HepG2 (cell line): ENCODE measurements around the gene DCN. TPM values are rescaled to one million over a fixed set of nuclear protein-coding genes. Genes with fewer than 3 reads are reported as not detected.

Experiments used
- ATAC-seq: fragments of 200-7000 bp; cut with Tn5 transposase; 3 replicates; pipeline ENCODE4 v1.9.1; 2020; ENCODE audit warnings: mild to moderate bottlenecking, moderate library complexity
- BruUV-seq: library from RNA; stranded (reverse); fragments of 400-500 nt; replicated peaks from 2 replicates; lab custom pipeline; 2021; lab: Mats Ljungman, UMichigan
- CTCF ChIA-PET: fragments of 300-600 bp; formaldehyde crosslinking; extraction: SDS; loops from one replicate; lab custom pipeline; 2021; ENCODE audit warnings: low total read pairs, inconsistent platforms, low intra/inter-chr PET ratio; lab: Yijun Ruan, JAX
- POLR2A ChIA-PET: fragments of 350-600 bp; sonication (Branson Sonifier 250); formaldehyde crosslinking; loops from one replicate; lab custom pipeline; 2020; ENCODE audit warnings: antibody characterized with exemption, inconsistent platforms; lab: Yijun Ruan, JAX
- DNase-seq: peaks from one replicate; pipeline ENCODE4 v3.0.0-alpha.2; 2015; ENCODE audit warnings: low spot score
- FAIRE-seq: peaks from 3 replicates; lab custom pipeline; 2011; peaks lifted over from hg19 to GRCh38; lab: Jason Lieb, UNC
- H2AFZ ChIP-seq: one replicate; pipeline ENCODE4 v1.6.1; 2011; ENCODE audit warnings: low read length, inconsistent platforms
- H3K27ac ChIP-seq: fragments of 300-600 bp; 3 replicates; pipeline ENCODE4 v1.8.0; 2011; ENCODE audit warnings: mixed run types, mild to moderate bottlenecking, mixed read lengths, low read length, inconsistent platforms; ENCODE audit not compliant: insufficient read depth; ENCODE audit errors: extremely low read length
- H3K27me3 ChIP-seq, 2 experiments: fragments of 200-600 bp in 1 of 2; 2 replicates in 1 of 2; 3 replicates in 1 of 2; pipeline versions ENCODE4 v1.6.0 to v1.8.0; 2011; ENCODE audit warnings: low read length in 2 of 2, mild to moderate bottlenecking in 2 of 2, moderate library complexity in 2 of 2, inconsistent platforms in 1 of 2; ENCODE audit not compliant: insufficient read depth in 2 of 2, control insufficient read depth in 1 of 2
- H3K36me3 ChIP-seq, 2 experiments: fragments of 200-600 bp in 1 of 2; replicated peaks in 1 of 2; 2 replicates in 1 of 2; 3 replicates in 1 of 2; pipeline versions ENCODE4 v1.5.1 to v1.8.0; 2011; ENCODE audit warnings: low read length in 2 of 2, inconsistent platforms in 1 of 2; ENCODE audit not compliant: insufficient read depth in 2 of 2, control insufficient read depth in 1 of 2
- H3K4me1 ChIP-seq: 2 replicates; pipeline ENCODE4 v1.5.1; 2012; ENCODE audit warnings: low read length, inconsistent platforms; ENCODE audit not compliant: insufficient read depth
- H3K4me2 ChIP-seq: 2 replicates; pipeline ENCODE4 v1.6.0; 2011; ENCODE audit warnings: low read depth, low read length, inconsistent platforms
- H3K4me3 ChIP-seq, 3 experiments: fragments of 200-600 bp in 1 of 3; sonication (generic), shearing (Covaris generic) in 1 of 3; replicated peaks in 1 of 3; 2 replicates each; pipeline ENCODE4 v1.5.1; 2011 to 2016; ENCODE audit warnings: low read length in 3 of 3, inconsistent platforms in 2 of 3, low read depth in 2 of 3, mild to moderate bottlenecking in 2 of 3, control low read depth in 1 of 3, mixed read lengths in 1 of 3; ENCODE audit not compliant: insufficient read depth in 1 of 3
- H3K79me2 ChIP-seq: one replicate; pipeline ENCODE4 v1.6.1; 2011; ENCODE audit warnings: low read length, inconsistent platforms; ENCODE audit not compliant: insufficient read depth
- H3K9ac ChIP-seq: 2 replicates; pipeline ENCODE4 v1.6.0; 2011; ENCODE audit warnings: mild to moderate bottlenecking, low read depth, low read length, inconsistent platforms; ENCODE audit not compliant: insufficient read depth
- H3K9me3 ChIP-seq: 2 replicates; pipeline ENCODE4 v1.5.1; 2012; ENCODE audit warnings: mild to moderate bottlenecking, low read length
- H4K20me1 ChIP-seq: 2 replicates; pipeline ENCODE4 v1.6.0; 2011; ENCODE audit warnings: inconsistent platforms, mild to moderate bottlenecking, low read length, moderate library complexity; ENCODE audit not compliant: insufficient read depth
- HDAC6 ChIP-seq: fragments of 200-600 bp; sonication (generic); IDR thresholded peaks from 2 replicates; pipeline ENCODE4 v1.7.0; 2017; ENCODE audit warnings: mild to moderate bottlenecking, antibody characterized with exemption, low read length, low read depth
- KDM5A ChIP-seq: fragments of 200-600 bp; sonication (generic); IDR thresholded peaks from 2 replicates; pipeline ENCODE4 v1.7.0; 2018; ENCODE audit warnings: antibody characterized with exemption, mild to moderate bottlenecking, low read length, borderline replicate concordance
- RNF219 ChIP-seq: sonication (generic); formaldehyde crosslinking; IDR thresholded peaks from 2 replicates; pipeline ENCODE4 v1.5.0; 2020; ENCODE audit warnings: mild to moderate bottlenecking, missing genetic modification reagents
- SAFB2 ChIP-seq: sonication (generic); formaldehyde crosslinking; IDR thresholded peaks from 2 replicates; pipeline ENCODE4 v1.5.1; 2020; ENCODE audit warnings: missing genetic modification reagents, low read depth, mild to moderate bottlenecking, borderline replicate concordance
- TBP ChIP-seq: sonication (generic); formaldehyde crosslinking; IDR thresholded peaks from 2 replicates; pipeline ENCODE4 v1.5.0; 2020; ENCODE audit warnings: missing genetic modification reagents
- ZBTB43 ChIP-seq: sonication (generic); formaldehyde crosslinking; conservative IDR thresholded peaks from 2 replicates; pipeline ENCODE4 v1.4.0; 2020; ENCODE audit warnings: missing genetic modification reagents
- ZBTB7A ChIP-seq: sonication (generic); formaldehyde crosslinking; IDR thresholded peaks from 2 replicates; pipeline ENCODE4 v1.8.0; 2022; ENCODE audit warnings: mild to moderate bottlenecking, missing genetic modification reagents
- ZNF468 ChIP-seq: sonication (generic); formaldehyde crosslinking; IDR thresholded peaks from 2 replicates; pipeline ENCODE4 v1.8.0; 2022; ENCODE audit warnings: mild to moderate bottlenecking, moderate library complexity, missing genetic modification reagents
- ZNF609 ChIP-seq: sonication (generic); formaldehyde crosslinking; IDR thresholded peaks from 2 replicates; pipeline ENCODE4 v1.4.0; 2020; ENCODE audit warnings: mild to moderate bottlenecking, missing genetic modification reagents, borderline replicate concordance
- ZNF850 ChIP-seq: sonication (generic); formaldehyde crosslinking; conservative IDR thresholded peaks from 2 replicates; pipeline ENCODE4 v1.9.0; 2021; ENCODE audit warnings: mild to moderate bottlenecking, missing genetic modification reagents
- WGBS: methylation state at CpG from one replicate; pipeline ENCODE4 v1.1.6; 2017; ENCODE audit warnings: low lambda C conversion rate; 5-methylcytosine and 5-hydroxymethylcytosine counted together
- in situ Hi-C: cut with HindIII; loops from 2 replicates; pipeline ENCODE4 v1.10.0; 2017; ENCODE audit warnings: low pct_unique_long_range_greater_than_20kb; ENCODE audit not compliant: extremely low pct_ligation_motif_present
- intact Hi-C: fragments of 100-400 bp; cut with micrococcal nuclease; formaldehyde crosslinking; loops from one replicate; pipeline ENCODE4 v1.10.0; 2022; ENCODE audit not compliant: unreplicated experiment
- polyA plus RNA-seq, 8 experiments: library from polyadenylated mRNA; depleted of rRNA in 3 of 8; stranded (reverse) in 7 of 8; unstranded in 1 of 8; fragments of >200 nt; fragmentation: Illumina TruSeq in 4 of 8; extraction: Trizol in 4 of 8; gene quantifications; 2 replicates each; pipeline versions ENCODE4 v1.2.1 to v1.2.3, GENCODE V29; 2011 to 2016; ENCODE audit warnings: low read depth in 4 of 8, missing spikeins in 1 of 8, mixed read lengths in 1 of 8; ENCODE audit not compliant: insufficient read depth in 1 of 8
- total RNA-seq, 5 experiments: library from RNA; depleted of rRNA; stranded (reverse); fragments of >200 nt; fragmentation: Illumina TruSeq; extraction: Trizol; gene quantifications; 2 replicates each; pipeline ENCODE4 v1.2.3, GENCODE V29; 2016; ENCODE audit warnings: low read depth in 1 of 5

Gene DCN
- total and polyA plus RNA-seq, 2 of the 13 experiments (the other 11 are each of a cell fraction or from before 2014, with no cell fraction given): not detected

GRCh38 chr12:91194500-91194899 is 11.9 kb upstream of the DCN start:
- ChIA-PET CTCF (no interaction called here), POLR2A (no interaction called here)
- no TSS peak for BruUV-seq
- peaks cover 45% of the 10 kb centered on the region for H3K9me3 ChIP-seq
- H3K27me3 ChIP-seq: no peaks in the 10 kb centered on the region
- no peak overlapping the region for H3K9ac ChIP-seq
- DNase-seq (no peak), ATAC-seq (no peak), FAIRE-seq (no peak)
- H3K4me2 ChIP-seq: no peak overlapping the region
- H3K79me2 ChIP-seq: no peaks in the 10 kb centered on the region
- intact Hi-C loops (no loop called here), in situ Hi-C loops (no loop called here)
- H3K27ac ChIP-seq: no peak overlapping the region
- no peak overlapping the region for H3K4me3 ChIP-seq
- TF ChIP-seq KDM5A (no peak), ZNF468 (CRISPR knock-in tag) (no peak), ZNF609 (CRISPR knock-in tag) (no peak), ZBTB43 (no peak), HDAC6 (no peak), ZNF850 (CRISPR knock-in tag) (no peak), RNF219 (CRISPR knock-in tag) (no peak), TBP (CRISPR knock-in tag) (no peak), ZBTB7A (no peak), SAFB2 (CRISPR knock-in tag) (no peak)
- H3K36me3 ChIP-seq: no peaks in the 10 kb centered on the region
- H4K20me1 ChIP-seq: no peaks in the 10 kb centered on the region
- WGBS: 6% methylated on average over 2 of the region's 2 CpGs
- H3K4me1 ChIP-seq: no peaks in the 10 kb centered on the region
- H2AFZ ChIP-seq: no peak overlapping the region
